ENCODE measurements around the gene PHC2. TPM values are rescaled to one million over a fixed set of nuclear protein-coding genes. Genes with fewer than 3 reads are reported as not detected.
A peak's percentile ranks its signal among the peaks of the same experiment; 100 is the strongest.

The PHC2 gene
- total and polyA plus RNA-seq, 9 of the 15 experiments (the other 6 are each of a cell fraction or from before 2014, with no cell fraction given): 3.1 to 67.6 (median 34.6) TPM

- Histone ChIP-seq H3K4me2 (ENCODE audit: insufficient read depth, low read length) (no peak overlapping the region), H3K9me1 (ENCODE audit: control insufficient read depth, insufficient read depth, low read length) (peaks cover 6% of the 10 kb centered on the region), H4K20me1 (replicated peaks; ENCODE audit: control insufficient read depth, insufficient read depth, low read length) (peaks cover 27% of the 10 kb centered on the region), H3K27me3 (ENCODE audit: control insufficient read depth in 2 of 2, insufficient read depth in 2 of 2, low read length in 2 of 2) (no peaks in the 10 kb centered on the region), H3K4me3 (no peak overlapping the region), H3K9me3 (replicated peaks; ENCODE audit: control insufficient read depth, insufficient read depth, low read depth, low read length) (no peaks in the 10 kb centered on the region), H3K79me2 (ENCODE audit: control insufficient read depth, insufficient read depth, low read length) (peaks cover 16% of the 10 kb centered on the region; the same call in 2 of the 3 replicates), H3K4me1 (replicated peaks in 1 of 2; ENCODE audit: control insufficient read depth in 2 of 2, insufficient read depth in 2 of 2, low read length in 2 of 2) (peaks cover 3 to 13% of the 10 kb centered on the region in 2 experiments; a peak in 4 of 5 replicates), H3K36me3 (ENCODE audit: control insufficient read depth, insufficient read depth, low read length) (peaks cover 53% of the 10 kb centered on the region), H3K27ac (ENCODE audit: extremely low read depth, low read depth, low read length) (no peak overlapping the region), H2AFZ (ENCODE audit: low read depth, low read length) (no peak overlapping the region), H3K9ac (ENCODE audit: insufficient read depth in 1 of 2, low read depth in 2 of 2, low read length in 2 of 2) (no peak overlapping the region)
- ChIA-PET POLR2A (interaction anchor here (1.3 to 1.4 kb wide), 2 partner anchors 12 kb away, joined by 4 to 5 read pairs; no protein-coding TSS in a partner anchor), CTCF (ENCODE audit: low intra/inter-chr PET ratio) (no interaction called here)
- ATAC-seq (no peak), FAIRE-seq (peak; percentile 74), DNase-seq (ENCODE audit: extremely low read depth in 1 of 4, low spot score in 3 of 4) (no peak)
- TF ChIP-seq, protein P1, sequence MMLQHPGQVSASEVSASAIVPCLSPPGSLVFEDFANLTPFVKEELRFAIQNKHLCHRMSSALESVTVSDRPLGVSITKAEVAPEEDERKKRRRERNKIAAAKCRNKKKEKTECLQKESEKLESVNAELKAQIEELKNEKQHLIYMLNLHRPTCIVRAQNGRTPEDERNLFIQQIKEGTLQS (IDR thresholded peaks at IDR 0.05): no peak
- TF ChIP-seq, protein P1 (CRISPR knock-in tag; conservative IDR thresholded peaks at IDR 0.05): no peak
- no peak for TF ChIP-seq ZNF197 (CRISPR knock-in tag; IDR thresholded peaks at IDR 0.05; ENCODE audit: low read depth)
- no peak for TF ChIP-seq CHD1 (IDR thresholded peaks at IDR 0.05; ENCODE audit: low read length)
- TF ChIP-seq MCM2 (IDR thresholded peaks at IDR 0.05; ENCODE audit: low read depth): no peak
- no peak for TF ChIP-seq MYBL2 (IDR thresholded peaks at IDR 0.05; ENCODE audit: low read depth)
- no peak for TF ChIP-seq MYBL2 (CRISPR knock-in tag; IDR thresholded peaks at IDR 0.05; ENCODE audit: borderline replicate concordance)
- TF ChIP-seq ZFP1 (CRISPR knock-in tag; IDR thresholded peaks at IDR 0.05): no peak
- no peak for TF ChIP-seq SMARCA5 (IDR thresholded peaks at IDR 0.05)
- no peak for TF ChIP-seq POLR3G (IDR thresholded peaks at IDR 0.05; ENCODE audit: extremely low read depth, insufficient read length, insufficient replicate concordance)
- no peak for TF ChIP-seq SMARCA4 (IDR thresholded peaks at IDR 0.05)
- no peak for TF ChIP-seq ZNF609 (CRISPR knock-in tag; IDR thresholded peaks at IDR 0.05; ENCODE audit: borderline replicate concordance)
- TF ChIP-seq ARHGAP35 (IDR thresholded peaks at IDR 0.05; ENCODE audit: partially characterized antibody): no peak
- TF ChIP-seq U2AF1 (optimal IDR thresholded peaks at IDR 0.05; ENCODE audit: low read depth, low read length): no peak
- TF ChIP-seq ELF4 (CRISPR knock-in tag; IDR thresholded peaks at IDR 0.05): no peak
- TF ChIP-seq GTF2B (IDR thresholded peaks at IDR 0.05; ENCODE audit: extremely low read depth, insufficient read length): no peak
- BruUV-seq (replicated peaks): no TSS peak
- in situ Hi-C loops (cut with MboI): no loop called here
- 63% methylated on average over 4 of the region's 4 CpGs for WGBS (ENCODE audit: insufficient coverage, low coverage, missing lambda C conversion rate)
- intact Hi-C loops (cut with micrococcal nuclease): no loop called here
Measured at GRCh38 chr1:33335020-33335419, 95.9 kb downstream of the PHC2 start.

Data from K562 (cell line).